Measurements from ENCODE around the gene OPA1. TPM values are rescaled to one million over a fixed set of nuclear protein-coding genes. Genes with fewer than 3 reads are reported as not detected.

The OPA1 gene
- total RNA-seq, 1 donor from 2014 or later: 19.5 TPM

- H3K4me3 ChIP-seq: no peak overlapping the region
- no peak overlapping the region for H3K27ac ChIP-seq
- no peaks in the 10 kb centered on the region for H3K9me3 ChIP-seq
- H3K36me3 ChIP-seq: peaks cover 12 to 35% of the 10 kb centered on the region in 2 donors
- no peak for TF ChIP-seq CTCF (IDR thresholded peaks at IDR 0.05)
- DNase-seq (ENCODE audit: low spot score in 2 of 2): no peak
- intact Hi-C loops (cut with DNase I): no loop called here
- no peaks in the 10 kb centered on the region for H3K4me1 ChIP-seq
- no peaks in the 10 kb centered on the region for H3K27me3 ChIP-seq
Measured at GRCh38 chr3:193620057-193620456, 27.0 kb downstream of the OPA1 start.

GRCh38 chr3:193620650-193621049, 27.6 kb downstream of the OPA1 start:
- H3K4me1 ChIP-seq: no peaks in the 10 kb centered on the region
- H3K36me3 ChIP-seq: peaks cover 7 to 31% of the 10 kb centered on the region in 2 donors
- H3K27me3 ChIP-seq: no peaks in the 10 kb centered on the region
- no peak for TF ChIP-seq CTCF (IDR thresholded peaks at IDR 0.05)
- no peak overlapping the region for H3K4me3 ChIP-seq
- DNase-seq (ENCODE audit: low spot score in 2 of 2): no peak
- no peaks in the 10 kb centered on the region for H3K9me3 ChIP-seq
- H3K27ac ChIP-seq: no peak overlapping the region
- intact Hi-C loops (cut with DNase I): no loop called here

GRCh38 chr3:193621127-193621526, 28.1 kb downstream of the OPA1 start:
- Histone ChIP-seq H3K4me3 (no peak overlapping the region), H3K9me3 (no peaks in the 10 kb centered on the region), H3K27me3 (no peaks in the 10 kb centered on the region), H3K4me1 (no peaks in the 10 kb centered on the region), H3K36me3 (peaks cover 12 to 34% of the 10 kb centered on the region in 2 donors), H3K27ac (no peak overlapping the region)
- DNase-seq (ENCODE audit: low spot score in 2 of 2): no peak
- intact Hi-C loops (cut with DNase I): no loop called here
- no peak for TF ChIP-seq CTCF (IDR thresholded peaks at IDR 0.05)

GRCh38 chr3:193630005-193630404, 37.0 kb downstream of the OPA1 start:
- no peak for DNase-seq (ENCODE audit: low spot score in 2 of 2)
- Histone ChIP-seq H3K4me3 (no peak overlapping the region), H3K27me3 (no peaks in the 10 kb centered on the region), H3K27ac (no peak overlapping the region), H3K36me3 (peaks cover 13 to 20% of the 10 kb centered on the region in 2 donors), H3K4me1 (no peaks in the 10 kb centered on the region), H3K9me3 (no peaks in the 10 kb centered on the region)
- intact Hi-C loops (cut with DNase I): no loop called here
- no peak for TF ChIP-seq CTCF (IDR thresholded peaks at IDR 0.05)

GRCh38 chr3:193637831-193638230, 44.8 kb downstream of the OPA1 start:
- H3K4me3 ChIP-seq: no peak overlapping the region
- H3K9me3 ChIP-seq: no peaks in the 10 kb centered on the region
- DNase-seq (ENCODE audit: low spot score in 2 of 2): no peak
- peaks cover 12 to 43% of the 10 kb centered on the region in 2 donors for H3K36me3 ChIP-seq
- intact Hi-C loops (cut with DNase I): no loop called here
- H3K27ac ChIP-seq: no peak overlapping the region
- TF ChIP-seq CTCF (IDR thresholded peaks at IDR 0.05): no peak
- H3K27me3 ChIP-seq: no peaks in the 10 kb centered on the region
- H3K4me1 ChIP-seq: no peaks in the 10 kb centered on the region

GRCh38 chr3:193638833-193639232, 45.8 kb downstream of the OPA1 start:
- no peak overlapping the region for H3K4me3 ChIP-seq
- peaks cover 19 to 52% of the 10 kb centered on the region in 2 donors for H3K36me3 ChIP-seq
- no peaks in the 10 kb centered on the region for H3K9me3 ChIP-seq
- no peak overlapping the region for H3K27ac ChIP-seq
- no peak for TF ChIP-seq CTCF (IDR thresholded peaks at IDR 0.05)
- H3K27me3 ChIP-seq: no peaks in the 10 kb centered on the region
- no peaks in the 10 kb centered on the region for H3K4me1 ChIP-seq
- intact Hi-C loops (cut with DNase I): no loop called here
- DNase-seq (ENCODE audit: low spot score in 2 of 2): no peak

All from ascending aorta (tissue), 2 donors.